HG03025 (cell line): ENCODE data around the gene NT5M.

Source experiments
- ATAC-seq: cut with Tn5 transposase; IDR thresholded peaks from one replicate; pipeline ENCODE4 v1.9.1; 2021; ENCODE audit warnings: mild to moderate bottlenecking, moderate library complexity; ENCODE audit not compliant: unreplicated experiment, low FRiP score

Gene NT5M

DNA sequence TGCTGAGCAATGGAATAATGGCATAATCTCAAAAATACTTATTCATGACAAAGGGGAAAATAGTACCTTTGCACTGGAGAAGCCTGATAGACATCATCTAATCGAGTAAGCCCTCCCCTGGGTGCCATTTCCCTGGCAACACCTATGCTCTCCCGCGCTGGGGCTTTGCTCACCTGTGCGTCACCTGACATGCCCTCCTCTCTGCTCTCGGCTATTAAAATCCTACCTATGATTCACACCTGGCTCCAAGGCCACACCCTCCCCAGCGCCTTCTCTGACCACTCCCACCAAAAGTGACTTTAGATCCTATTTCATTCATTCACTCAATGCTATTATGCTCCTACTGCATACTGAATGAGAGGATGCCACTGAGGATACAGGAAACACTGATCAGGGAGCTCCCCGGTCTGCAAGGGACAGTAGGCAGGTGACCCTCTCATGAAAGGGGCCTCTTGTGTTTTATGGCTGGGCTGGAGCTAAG is 83.9 kb downstream of the NT5M start:
- no peak for ATAC-seq

DNA sequence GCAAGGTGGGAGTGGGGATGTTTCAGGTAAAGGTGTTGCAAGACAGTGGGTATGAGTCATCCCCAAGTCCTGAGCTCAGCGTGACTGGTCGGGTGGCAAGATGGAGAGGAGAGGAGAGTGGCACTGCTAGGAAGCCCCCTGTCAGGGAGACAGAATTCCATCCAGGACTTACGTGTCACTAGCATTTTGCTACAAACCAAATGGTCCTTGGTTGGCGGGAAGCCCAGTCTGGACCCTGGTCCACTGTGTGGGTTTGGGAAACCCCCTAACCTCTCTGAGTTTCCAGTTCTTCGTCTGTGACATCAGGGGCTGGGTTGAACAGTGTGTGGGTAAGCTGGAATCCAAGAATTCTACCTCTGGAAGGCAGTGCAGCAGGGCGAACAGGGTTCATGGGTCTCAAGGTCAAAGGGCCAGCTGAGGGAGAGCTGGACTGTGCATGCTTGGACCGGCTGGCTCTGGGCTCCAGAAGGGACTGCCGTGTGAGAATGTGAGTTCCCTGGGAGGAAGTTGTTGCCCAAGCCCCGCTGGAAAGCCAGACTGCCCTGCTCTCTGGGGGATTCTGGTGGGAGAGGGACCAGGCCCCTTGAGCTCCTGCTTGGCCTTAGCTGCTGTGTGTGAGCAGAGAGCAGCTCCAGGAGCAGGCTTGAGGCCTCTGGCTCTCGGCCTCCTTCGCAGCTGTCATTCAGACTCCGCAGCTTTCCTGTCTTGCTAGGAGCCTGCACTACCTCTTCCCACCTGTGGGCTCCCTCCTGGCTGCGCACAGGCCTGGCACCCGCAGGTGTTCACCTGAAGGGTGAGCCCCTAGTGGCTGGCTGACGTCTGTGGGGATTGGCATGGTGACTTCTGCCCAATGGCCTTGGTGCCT is 84.6 kb downstream of the NT5M start:
- no peak for ATAC-seq

DNA sequence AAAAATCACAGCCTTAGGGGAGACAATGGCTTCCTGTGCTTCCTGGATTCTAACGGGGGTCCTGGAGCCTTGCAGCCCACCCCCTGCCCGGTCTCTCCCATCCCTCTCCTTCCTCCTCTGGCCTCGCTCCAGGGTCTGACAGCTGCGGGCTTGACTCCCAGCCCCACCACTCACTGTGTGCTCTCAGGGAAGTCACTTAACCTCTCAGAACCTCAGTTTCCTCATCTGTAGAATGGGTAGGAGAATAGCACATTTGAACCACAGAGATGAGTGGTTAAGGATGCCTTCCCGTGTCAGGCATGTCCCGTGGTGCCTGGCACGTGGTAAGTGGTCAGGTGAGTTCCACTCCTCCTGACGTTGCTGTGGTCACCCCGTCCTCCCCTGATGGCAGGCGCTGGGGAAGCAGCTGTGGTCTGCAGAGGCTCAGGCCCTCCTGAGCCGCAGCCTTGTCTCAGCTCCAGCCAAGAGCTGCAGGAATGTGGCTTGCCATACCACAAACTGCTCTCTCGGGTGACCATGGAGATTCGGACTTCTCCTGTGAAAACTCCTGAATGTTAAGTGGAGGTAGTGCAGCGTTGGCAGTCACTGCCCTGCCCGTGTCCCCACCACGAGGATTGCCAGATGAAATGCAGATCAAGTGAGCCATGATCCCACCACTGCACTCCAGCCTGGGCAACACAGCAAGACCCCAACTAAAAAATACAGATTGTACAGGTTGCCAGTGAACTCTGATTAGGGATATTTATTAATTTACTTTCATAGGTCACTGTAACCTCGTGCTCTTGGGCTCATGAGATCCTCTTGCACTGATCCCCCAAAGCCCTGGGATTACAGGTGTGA is 85.7 kb downstream of the NT5M start:
- no peak for ATAC-seq

DNA sequence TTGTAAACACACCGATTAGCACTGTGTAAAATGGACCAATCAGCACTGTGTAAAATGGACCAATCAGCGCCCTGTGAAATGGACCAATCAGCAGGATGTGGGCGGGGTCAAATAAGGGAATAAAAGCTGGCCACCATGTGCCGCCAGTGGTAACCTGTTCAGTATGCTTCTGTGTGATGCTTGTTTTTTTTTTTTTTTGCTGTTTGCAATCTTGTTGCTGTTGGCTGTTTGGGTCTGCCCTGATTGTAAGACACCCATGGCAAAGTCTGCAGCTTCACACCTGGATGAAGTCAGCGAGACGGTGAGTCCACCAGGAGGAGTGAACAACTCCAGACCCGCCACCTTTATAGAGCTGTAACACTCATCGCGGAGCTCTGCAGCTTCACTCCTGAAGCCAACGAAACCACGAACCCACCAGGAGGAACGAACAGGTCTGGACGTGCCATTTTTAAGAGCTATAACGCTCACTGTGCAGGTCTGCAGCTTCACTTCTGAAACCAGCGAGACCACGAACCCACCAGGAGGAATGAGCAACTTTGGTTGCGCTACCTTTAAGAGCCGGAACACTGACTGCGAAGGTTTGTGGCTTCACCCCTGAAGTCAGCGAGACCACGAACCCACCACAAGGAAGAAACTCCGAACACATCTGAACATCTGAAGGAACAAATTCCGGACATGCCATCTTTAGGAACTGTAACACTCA is 88.6 kb downstream of the NT5M start:
- no peak for ATAC-seq

DNA sequence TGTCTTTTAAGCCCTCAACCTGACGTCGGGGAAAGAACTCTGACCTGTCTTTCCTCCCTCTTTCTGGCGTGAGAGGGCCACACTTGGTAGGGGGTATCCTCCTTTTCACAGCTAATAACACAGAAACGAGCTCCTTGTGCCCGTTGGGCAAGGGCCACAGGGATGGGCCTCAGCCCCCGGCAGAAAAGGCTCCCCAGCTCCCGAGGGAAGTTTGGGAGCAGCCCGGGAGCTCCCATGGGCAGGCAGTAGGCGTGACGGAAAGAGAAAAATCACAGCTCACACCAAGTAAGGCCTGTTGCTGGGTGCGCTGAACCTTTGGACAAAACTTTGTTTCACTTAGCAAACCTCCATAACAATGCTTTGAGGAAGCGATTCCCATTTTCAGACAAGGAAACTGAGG is 90.8 kb downstream of the NT5M start:
- ATAC-seq, result no peak

DNA sequence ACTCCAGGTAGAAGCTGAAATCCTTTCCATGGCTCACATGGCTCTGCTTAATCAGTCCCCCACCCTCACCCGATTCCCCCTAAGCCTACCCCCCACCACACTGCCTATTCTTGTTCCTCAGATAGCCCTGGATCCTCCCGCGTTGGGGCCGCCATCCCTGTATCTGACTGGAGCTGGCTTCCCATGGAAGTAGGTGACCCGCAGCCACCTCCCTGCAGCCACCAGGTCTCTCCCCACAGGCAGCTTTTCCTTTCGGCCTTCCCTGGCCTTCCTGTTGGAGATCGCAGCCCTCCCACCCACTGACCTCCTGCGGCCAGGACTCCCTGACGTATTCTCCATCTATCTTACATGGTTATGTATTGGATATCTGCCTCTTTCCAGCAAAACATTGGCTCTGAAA is 91.3 kb downstream of the NT5M start:
- no peak for ATAC-seq

DNA sequence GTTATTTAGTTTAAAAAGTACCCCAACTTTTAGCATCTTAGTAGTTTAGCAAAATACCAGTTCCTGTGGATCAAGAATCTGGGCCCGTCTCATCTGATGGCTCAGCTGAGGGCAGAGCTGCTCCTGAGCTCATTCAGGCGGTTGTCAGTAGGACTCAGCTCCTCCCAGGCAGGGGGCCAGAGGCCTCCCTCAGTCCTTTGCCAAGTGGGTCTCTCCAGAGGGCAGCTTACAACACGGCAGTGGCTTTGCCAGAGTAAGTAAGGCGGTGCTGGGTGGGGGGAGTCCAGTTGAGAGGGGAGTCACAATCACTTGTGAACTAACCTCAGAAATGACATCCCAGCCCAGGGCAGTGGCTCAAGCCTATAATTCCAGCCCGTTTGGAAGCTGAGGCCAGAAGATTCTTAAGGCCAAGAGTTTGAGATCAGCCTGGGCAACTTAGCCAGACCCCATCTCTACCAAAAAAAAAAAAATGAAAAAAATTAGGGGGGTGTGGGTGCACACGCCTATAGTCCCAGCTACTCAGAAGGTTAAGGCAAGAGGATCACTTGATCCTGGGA is 92.2 kb downstream of the NT5M start:
- no peak for ATAC-seq

DNA sequence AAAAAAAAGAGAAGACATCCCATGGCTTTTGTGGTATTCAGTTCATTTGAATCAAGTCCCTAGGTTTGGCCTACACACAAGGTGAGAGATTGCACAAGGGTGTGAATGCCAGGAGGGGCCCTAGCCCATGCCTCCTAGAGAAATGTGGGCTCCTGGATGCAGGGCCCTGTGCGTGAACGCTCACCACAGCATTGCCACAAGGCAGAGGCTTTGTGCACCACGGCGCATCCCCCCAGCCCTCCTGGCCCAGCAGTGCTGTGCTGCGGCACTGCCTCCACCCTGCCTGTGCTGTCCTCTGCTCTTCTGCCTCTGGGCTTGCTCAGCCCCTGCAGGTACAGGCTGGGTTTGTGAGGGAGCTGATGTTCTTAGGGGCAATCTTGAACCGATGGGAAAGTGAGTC is 92.7 kb downstream of the NT5M start:
- ATAC-seq, result no peak
